SK-N-SH (cell line): ENCODE measurements around the gene NDUFB6.
"Not testable (repeated sequence)": the region's sequence is repeated elsewhere in the genome, so short reads cannot be mapped to it uniquely, and the experiment has no call there.

Experiments used
- NFIC ChIP-seq: IDR thresholded peaks from 2 replicates; pipeline ENCODE4 v1.4.0; 2012; ENCODE audit warnings: borderline replicate concordance
- TF ChIP-seq, protein P1 (sequence below): IDR thresholded peaks from 2 replicates; pipeline ENCODE4 v1.4.0; 2012; ENCODE audit warnings: low read depth, borderline replicate concordance
- TF ChIP-seq, protein P2 (sequence below): IDR thresholded peaks from 2 replicates; pipeline ENCODE4; 2012

DNA sequence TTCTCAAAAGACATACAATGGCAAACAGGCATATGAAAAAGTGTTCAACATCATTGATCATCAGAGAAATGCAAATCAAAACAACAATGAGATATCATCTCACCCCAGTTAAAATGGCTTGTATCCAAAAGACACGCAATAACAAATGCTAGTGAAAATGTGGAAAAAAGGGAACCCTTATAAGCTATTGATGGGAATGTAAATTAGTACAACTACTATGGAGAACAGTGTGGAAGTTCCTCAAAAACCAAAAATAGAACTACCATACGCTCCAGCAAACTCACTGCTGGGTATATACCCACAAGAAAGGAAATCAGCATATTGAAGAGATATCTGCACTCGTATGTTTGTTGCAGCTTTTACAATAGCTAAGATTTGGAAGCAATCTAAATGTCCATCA, 26.1 kb upstream of the NDUFB6 start:
- not testable (repeated sequence) for TF ChIP-seq NFIC
- TF ChIP-seq, protein P1, sequence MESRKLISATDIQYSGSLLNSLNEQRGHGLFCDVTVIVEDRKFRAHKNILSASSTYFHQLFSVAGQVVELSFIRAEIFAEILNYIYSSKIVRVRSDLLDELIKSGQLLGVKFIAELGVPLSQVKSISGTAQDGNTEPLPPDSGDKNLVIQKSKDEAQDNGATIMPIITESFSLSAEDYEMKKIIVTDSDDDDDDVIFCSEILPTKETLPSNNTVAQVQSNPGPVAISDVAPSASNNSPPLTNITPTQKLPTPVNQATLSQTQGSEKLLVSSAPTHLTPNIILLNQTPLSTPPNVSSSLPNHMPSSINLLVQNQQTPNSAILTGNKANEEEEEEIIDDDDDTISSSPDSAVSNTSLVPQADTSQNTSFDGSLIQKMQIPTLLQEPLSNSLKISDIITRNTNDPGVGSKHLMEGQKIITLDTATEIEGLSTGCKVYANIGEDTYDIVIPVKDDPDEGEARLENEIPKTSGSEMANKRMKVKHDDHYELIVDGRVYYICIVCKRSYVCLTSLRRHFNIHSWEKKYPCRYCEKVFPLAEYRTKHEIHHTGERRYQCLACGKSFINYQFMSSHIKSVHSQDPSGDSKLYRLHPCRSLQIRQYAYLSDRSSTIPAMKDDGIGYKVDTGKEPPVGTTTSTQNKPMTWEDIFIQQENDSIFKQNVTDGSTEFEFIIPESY = not testable (repeated sequence)
- TF ChIP-seq, protein P2, sequence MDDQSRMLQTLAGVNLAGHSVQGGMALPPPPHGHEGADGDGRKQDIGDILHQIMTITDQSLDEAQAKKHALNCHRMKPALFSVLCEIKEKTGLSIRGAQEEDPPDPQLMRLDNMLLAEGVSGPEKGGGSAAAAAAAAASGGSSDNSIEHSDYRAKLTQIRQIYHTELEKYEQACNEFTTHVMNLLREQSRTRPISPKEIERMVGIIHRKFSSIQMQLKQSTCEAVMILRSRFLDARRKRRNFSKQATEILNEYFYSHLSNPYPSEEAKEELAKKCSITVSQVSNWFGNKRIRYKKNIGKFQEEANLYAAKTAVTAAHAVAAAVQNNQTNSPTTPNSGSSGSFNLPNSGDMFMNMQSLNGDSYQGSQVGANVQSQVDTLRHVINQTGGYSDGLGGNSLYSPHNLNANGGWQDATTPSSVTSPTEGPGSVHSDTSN = not testable (repeated sequence)
